Natural killer cell (primary cell): ENCODE measurements around the gene HYAL2. TPM values are rescaled to one million over a fixed set of nuclear protein-coding genes. Genes with fewer than 3 reads are reported as not detected.

Experiments
- ATAC-seq, 3 donors: fragments of 150-1000 bp in 2 of 3; fragments of 200-7000 bp in 1 of 3; cut with Tn5 transposase; 1 replicate in 1 of 3; 2 replicates in 2 of 3; pipeline ENCODE4 v1.10.0; 2021; ENCODE audit warnings: mild to moderate bottlenecking in 2 of 3, moderate library complexity in 2 of 3
- DNase-seq, 2 donors: peaks; one replicate each; pipeline versions ENCODE4 v3.0.0 to v3.0.0-alpha.2; 2013 to 2021; ENCODE audit warnings: mixed read lengths in 1 of 2
- H3K27ac ChIP-seq: one replicate; pipeline ENCODE4 v1.5.1; 2013; ENCODE audit warnings: mild to moderate bottlenecking, low read length
- H3K27me3 ChIP-seq: one replicate; pipeline ENCODE4 v1.6.1; 2013; ENCODE audit warnings: low read length; ENCODE audit not compliant: control insufficient read depth, insufficient read depth
- H3K36me3 ChIP-seq: one replicate; pipeline ENCODE4 v1.6.1; 2013; ENCODE audit warnings: low read length; ENCODE audit not compliant: control insufficient read depth, insufficient read depth
- H3K4me1 ChIP-seq: one replicate; pipeline ENCODE4 v1.6.1; 2013; ENCODE audit warnings: low read length; ENCODE audit not compliant: control insufficient read depth, insufficient read depth
- H3K4me3 ChIP-seq: one replicate; pipeline ENCODE4 v1.5.1; 2013; ENCODE audit warnings: low read length
- H3K9me3 ChIP-seq: one replicate; pipeline ENCODE4 v1.6.1; 2013; ENCODE audit warnings: low read length; ENCODE audit not compliant: control insufficient read depth, insufficient read depth
- H3K27ac Mint-ChIP-seq, 2 donors: one replicate each; pipeline ENCODE4 v1.8.0; 2022; ENCODE audit warnings: mild to moderate bottlenecking in 2 of 2, mixed read lengths in 2 of 2, moderate library complexity in 1 of 2
- H3K27me3 Mint-ChIP-seq, 2 donors: one replicate each; pipeline ENCODE4 v1.8.0; 2022; ENCODE audit warnings: low read depth in 2 of 2, mixed read lengths in 2 of 2
- H3K36me3 Mint-ChIP-seq: one replicate; pipeline ENCODE4 v1.8.0; 2022; ENCODE audit warnings: mixed read lengths
- H3K4me1 Mint-ChIP-seq, 2 donors: one replicate each; pipeline ENCODE4 v1.8.0; 2022; ENCODE audit warnings: mixed read lengths in 2 of 2
- H3K4me3 Mint-ChIP-seq: one replicate; pipeline ENCODE4 v1.8.0; 2022; ENCODE audit warnings: mild to moderate bottlenecking, moderate library complexity, mixed read lengths
- H3K9me3 Mint-ChIP-seq, 2 donors: one replicate each; pipeline ENCODE4 v1.8.0; 2022; ENCODE audit warnings: mixed read lengths in 2 of 2
- WGBS: methylation state at CpG from one replicate; pipeline ENCODE4 v1.1.7; 2013; ENCODE audit warnings: missing lambda C conversion rate; ENCODE audit not compliant: insufficient coverage; 5-methylcytosine and 5-hydroxymethylcytosine counted together
- intact Hi-C: fragments of 100-400 bp; cut with micrococcal nuclease; formaldehyde crosslinking; loops from one replicate; pipeline ENCODE4 v1.14.2; 2022
- total RNA-seq, 4 donors: library from RNA; stranded (reverse); fragments of 120-200 nt in 1 of 4; gene quantifications; one replicate each; pipeline versions ENCODE4 v1.2.3 to v1.2.4, GENCODE V29; 2013 to 2022
- TF ChIP-seq, protein P1 (sequence below): fragments of 200-600 bp; IDR thresholded peaks from one replicate; pipeline ENCODE4 v1.8.0; 2022; ENCODE audit warnings: antibody characterized with exemption

HYAL2 gene
- total RNA-seq, 3 donors from 2014 or later (not counting 1 experiment from before 2014, with no cell fraction given), result 1.2 to 3.7 (median 3.1) TPM

DNA sequence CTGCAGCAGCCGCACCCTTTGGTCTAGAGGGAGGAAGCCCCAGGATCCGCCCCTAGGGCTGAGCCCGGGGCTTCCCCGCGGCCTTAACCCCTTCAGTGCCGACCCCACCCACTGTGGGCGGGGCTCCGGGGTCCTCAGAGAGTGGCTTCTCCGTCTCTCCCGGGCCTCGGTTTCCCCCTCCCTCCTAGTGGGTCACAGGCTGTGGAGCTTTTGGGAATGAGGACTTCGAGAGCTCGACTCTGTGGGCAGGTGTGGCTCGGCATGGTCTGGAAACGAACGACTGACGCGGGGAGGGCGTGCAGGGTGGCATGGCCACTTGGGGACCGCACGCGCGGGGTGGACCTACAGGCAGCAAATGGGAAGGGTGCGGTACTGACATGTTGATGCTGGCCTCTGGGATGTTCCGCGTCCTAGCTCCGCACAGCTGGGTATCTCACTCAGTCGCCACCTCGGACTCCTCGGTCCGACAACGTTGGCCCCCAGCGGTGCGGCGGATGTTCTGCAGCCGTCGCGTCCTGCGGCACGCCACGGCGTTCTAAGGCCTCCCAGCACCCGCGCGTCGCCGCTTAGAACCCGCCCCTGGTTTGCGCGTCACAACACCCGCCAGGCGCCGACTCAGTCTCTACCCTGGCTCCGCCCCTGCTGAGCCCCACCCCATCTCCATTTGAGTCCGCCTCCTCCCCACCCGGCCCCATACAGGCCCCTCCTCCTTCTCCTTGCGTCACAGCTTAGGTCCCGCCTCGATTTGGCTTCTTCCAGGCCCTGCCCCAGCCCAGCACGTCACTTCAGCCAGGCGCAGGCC lies 23.5 kb downstream of the HYAL2 start, which contains the start of the genes HYAL3 and NAA80:
Gene HYAL3 (minus strand): TSS at position 570 of the 802 bp plus-strand sequence. CDS start 3,803 bp downstream, outside the sequence.
Gene NAA80 (minus strand): TSS at position 570 of the 802 bp plus-strand sequence. CDS start 1,942 bp downstream, outside the sequence.
- H3K27me3 Mint-ChIP-seq, result no peaks in the 10 kb centered on the region
- H3K4me1 Mint-ChIP-seq, result peaks cover 18 to 33% of the 10 kb centered on the region in 2 donors
- H3K9me3 ChIP-seq, result no peaks in the 10 kb centered on the region
- H3K27ac ChIP-seq, result peak within 1 kb of the TSS; percentile 96
- no peaks in the 10 kb centered on the region for H3K36me3 Mint-ChIP-seq
- peak within 1 kb of the TSS; percentile 99 for H3K4me3 ChIP-seq
- H3K4me1 ChIP-seq, result peaks cover 27% of the 10 kb centered on the region
- H3K36me3 ChIP-seq, result peaks cover 2% of the 10 kb centered on the region
- H3K27me3 ChIP-seq, result no peaks in the 10 kb centered on the region
- TF ChIP-seq, protein P1, sequence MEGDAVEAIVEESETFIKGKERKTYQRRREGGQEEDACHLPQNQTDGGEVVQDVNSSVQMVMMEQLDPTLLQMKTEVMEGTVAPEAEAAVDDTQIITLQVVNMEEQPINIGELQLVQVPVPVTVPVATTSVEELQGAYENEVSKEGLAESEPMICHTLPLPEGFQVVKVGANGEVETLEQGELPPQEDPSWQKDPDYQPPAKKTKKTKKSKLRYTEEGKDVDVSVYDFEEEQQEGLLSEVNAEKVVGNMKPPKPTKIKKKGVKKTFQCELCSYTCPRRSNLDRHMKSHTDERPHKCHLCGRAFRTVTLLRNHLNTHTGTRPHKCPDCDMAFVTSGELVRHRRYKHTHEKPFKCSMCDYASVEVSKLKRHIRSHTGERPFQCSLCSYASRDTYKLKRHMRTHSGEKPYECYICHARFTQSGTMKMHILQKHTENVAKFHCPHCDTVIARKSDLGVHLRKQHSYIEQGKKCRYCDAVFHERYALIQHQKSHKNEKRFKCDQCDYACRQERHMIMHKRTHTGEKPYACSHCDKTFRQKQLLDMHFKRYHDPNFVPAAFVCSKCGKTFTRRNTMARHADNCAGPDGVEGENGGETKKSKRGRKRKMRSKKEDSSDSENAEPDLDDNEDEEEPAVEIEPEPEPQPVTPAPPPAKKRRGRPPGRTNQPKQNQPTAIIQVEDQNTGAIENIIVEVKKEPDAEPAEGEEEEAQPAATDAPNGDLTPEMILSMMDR, result peak; percentile 45
- under 1% methylated on average over 61 of the region's 61 CpGs for WGBS
- H3K27ac Mint-ChIP-seq, result peak within 1 kb of the TSS; percentile 95 to 97
- intact Hi-C loops, result loop anchor here (1.0 to 5.0 kb wide), 3 partner anchors 38 to 61 kb away; partner anchors contain the start of gene TMEM115
- H3K4me3 Mint-ChIP-seq, result peak within 1 kb of the TSS; percentile 97
- DNase-seq (peak; percentile 99 to 100), ATAC-seq (peak; percentile 90 to 97 (median 91))
- no peaks in the 10 kb centered on the region for H3K9me3 Mint-ChIP-seq

GRCh38 chr3:50297896-50298725 lies 24.4 kb downstream of the HYAL2 start:
- Mint-ChIP-seq H3K27ac (peak overlapping the region; percentile 95 to 97), H3K4me1 (peaks cover 18 to 33% of the 10 kb centered on the region in 2 donors), H3K36me3 (no peaks in the 10 kb centered on the region), H3K4me3 (peak overlapping the region; percentile 49), H3K27me3 (no peaks in the 10 kb centered on the region), H3K9me3 (no peaks in the 10 kb centered on the region)
- peaks cover 27% of the 10 kb centered on the region for H3K4me1 ChIP-seq
- intact Hi-C loops, result loop anchor here (5.0 kb wide), 1 partner anchor 39 kb away; no protein-coding TSS in a partner anchor
- peaks cover 2% of the 10 kb centered on the region for H3K36me3 ChIP-seq
- peak overlapping the region; percentile 96 for H3K27ac ChIP-seq
- no peaks in the 10 kb centered on the region for H3K27me3 ChIP-seq
- TF ChIP-seq, protein P1, result no peak
- DNase-seq, result peak in 1 of 2 donors; percentile 42
- ATAC-seq, result no peak
- 31% methylated on average over 9 of the region's 9 CpGs for WGBS
- H3K9me3 ChIP-seq, result no peaks in the 10 kb centered on the region
- peak overlapping the region; percentile 99 for H3K4me3 ChIP-seq

DNA sequence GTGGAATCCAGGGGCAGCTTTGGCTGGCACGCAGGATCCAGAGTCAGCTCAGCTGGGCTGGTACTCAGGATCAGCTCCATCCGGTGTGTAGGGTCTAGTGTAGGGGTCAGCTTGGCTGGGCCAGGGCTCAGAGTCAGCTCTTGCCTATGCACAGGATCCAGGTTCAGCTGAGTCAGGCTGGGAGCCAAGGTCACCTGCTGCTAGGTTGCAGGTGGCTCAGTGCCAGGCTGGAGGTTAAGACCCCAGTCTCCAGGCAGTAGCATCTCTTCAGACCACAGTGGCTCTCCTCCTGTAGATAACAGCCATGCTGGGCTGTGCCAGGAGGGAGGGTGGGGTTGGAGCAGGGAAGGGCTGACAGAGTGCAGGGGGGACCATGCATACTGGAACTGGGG lies 25.2 kb downstream of the HYAL2 start:
- peaks cover 2% of the 10 kb centered on the region for H3K36me3 ChIP-seq
- 95% methylated on average over 2 of the region's 2 CpGs for WGBS
- TF ChIP-seq, protein P1, result no peak
- no peak overlapping the region for H3K27ac ChIP-seq
- Mint-ChIP-seq H3K27me3 (no peaks in the 10 kb centered on the region), H3K4me1 (peaks cover 25 to 40% of the 10 kb centered on the region in 2 donors), H3K4me3 (no peak overlapping the region), H3K27ac (peak overlapping the region in 1 of 2 donors; percentile 97), H3K36me3 (no peaks in the 10 kb centered on the region), H3K9me3 (no peaks in the 10 kb centered on the region)
- peaks cover 34% of the 10 kb centered on the region for H3K4me1 ChIP-seq
- intact Hi-C loops, result loop anchor here (5.0 kb wide), 1 partner anchor 40 kb away; no protein-coding TSS in a partner anchor
- peak in 1 of 2 donors; percentile 28 for DNase-seq
- H3K9me3 ChIP-seq, result no peaks in the 10 kb centered on the region
- no peak overlapping the region for H3K4me3 ChIP-seq
- H3K27me3 ChIP-seq, result no peaks in the 10 kb centered on the region
- no peak for ATAC-seq
